Right cardiac atrium (tissue), 5 donors: ENCODE results near the gene SMIM13. TPM values are rescaled to one million over a fixed set of nuclear protein-coding genes. Genes with fewer than 3 reads are reported as not detected.
A peak's percentile ranks its signal among the peaks of the same experiment; 100 is the strongest.
"Not testable (repeated sequence)": the region's sequence is repeated elsewhere in the genome, so short reads cannot be mapped to it uniquely, and the experiment has no call there.

Source experiments
- ATAC-seq, 2 donors: fragments of 200-7000 bp; cut with Tn5 transposase; one replicate each; pipeline versions ENCODE4 v1.8.0 to v1.9.1; 2020; ENCODE audit warnings: moderate library complexity in 2 of 2, mild to moderate bottlenecking in 1 of 2
- DNase-seq, 3 donors: peaks; one replicate each; pipeline ENCODE4 v3.0.0-alpha.2; 2020
- H3K27ac ChIP-seq: one replicate; pipeline ENCODE4 v1.5.1; 2013; ENCODE audit warnings: mild to moderate bottlenecking, low read length, control low read depth, moderate library complexity
- H3K27me3 ChIP-seq: one replicate; pipeline ENCODE4 v1.6.1; 2013; ENCODE audit not compliant: control insufficient read depth, insufficient read depth
- H3K4me1 ChIP-seq: one replicate; pipeline ENCODE4 v1.6.1; 2013; ENCODE audit warnings: low read length; ENCODE audit not compliant: control insufficient read depth, insufficient read depth
- H3K4me3 ChIP-seq: one replicate; pipeline ENCODE4 v1.5.1; 2013; ENCODE audit warnings: low read length, control low read depth
- H3K9me3 ChIP-seq: one replicate; pipeline ENCODE4 v1.6.1; 2013; ENCODE audit warnings: low read length; ENCODE audit not compliant: control insufficient read depth
- WGBS: extraction: QIAGEN DNeasy Blood & Tissue Kit; methylation state at CpG from one replicate; pipeline ENCODE4 v1.1.7; 2013; 5-methylcytosine and 5-hydroxymethylcytosine counted together
- intact Hi-C, 4 donors: fragments of 100-400 bp; cut with DNase I; formaldehyde crosslinking; loops; one replicate each; pipeline versions ENCODE4 v1.11.0 to v1.14.0; 2022 to 2023
- polyA plus RNA-seq: library from polyadenylated mRNA; stranded (reverse); fragments of 200-250 nt; gene quantifications from one replicate; pipeline ENCODE4 v1.2.3, GENCODE V29; 2013
- total RNA-seq, 4 donors: library from RNA; stranded (reverse); fragmentation: NEBNext Ultra II Directional; extraction: Animal tissue kit (Norgen Biotek cat#: 25700); gene quantifications; one replicate each; pipeline ENCODE4 v1.2.1, GENCODE V29; 2021
- donor health status: healthy with polysubstance abuse.
- donor health status: DM: no; HTN: yes; CAD: no.
- donor health status: DM: no; HTN: no; CAD: no.
- donor health status: DM: no; HTN: yes; CAD: no; lungs with severe emphysema.
- donor health status: DM: yes; HTN: yes; CAD: no.

The SMIM13 gene
- total and polyA plus RNA-seq, 5 donors: 8.1 to 14.5 (median 12.6) TPM

DNA sequence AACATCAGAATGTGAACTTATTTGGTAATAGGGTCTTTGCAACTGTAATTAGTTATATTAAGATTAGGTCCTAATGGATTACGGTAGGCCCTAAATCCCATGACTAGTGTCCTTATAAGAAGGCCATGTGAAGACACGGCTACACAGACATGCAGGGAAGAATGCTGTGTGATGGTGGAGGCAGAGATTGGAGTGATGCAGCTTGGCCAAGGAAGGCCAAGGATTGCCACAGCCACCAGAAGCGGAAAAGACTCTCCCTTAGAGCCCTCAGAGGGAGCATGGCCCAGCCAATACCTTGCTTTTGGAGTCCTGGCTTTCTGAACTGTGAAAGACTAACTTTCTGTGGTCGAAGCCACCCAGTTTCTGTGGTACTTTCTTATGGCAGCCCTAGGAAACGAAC lies 9.7 kb upstream of the SMIM13 start:
- H3K4me1 ChIP-seq: no peaks in the 10 kb centered on the region
- no peaks in the 10 kb centered on the region for H3K9me3 ChIP-seq
- ATAC-seq (no peak), DNase-seq (no peak)
- no peaks in the 10 kb centered on the region for H3K27me3 ChIP-seq
- 86% methylated on average over 5 of the region's 5 CpGs for WGBS
- no peak overlapping the region for H3K4me3 ChIP-seq
- no peak overlapping the region for H3K27ac ChIP-seq
- intact Hi-C loops: no loop called here

DNA sequence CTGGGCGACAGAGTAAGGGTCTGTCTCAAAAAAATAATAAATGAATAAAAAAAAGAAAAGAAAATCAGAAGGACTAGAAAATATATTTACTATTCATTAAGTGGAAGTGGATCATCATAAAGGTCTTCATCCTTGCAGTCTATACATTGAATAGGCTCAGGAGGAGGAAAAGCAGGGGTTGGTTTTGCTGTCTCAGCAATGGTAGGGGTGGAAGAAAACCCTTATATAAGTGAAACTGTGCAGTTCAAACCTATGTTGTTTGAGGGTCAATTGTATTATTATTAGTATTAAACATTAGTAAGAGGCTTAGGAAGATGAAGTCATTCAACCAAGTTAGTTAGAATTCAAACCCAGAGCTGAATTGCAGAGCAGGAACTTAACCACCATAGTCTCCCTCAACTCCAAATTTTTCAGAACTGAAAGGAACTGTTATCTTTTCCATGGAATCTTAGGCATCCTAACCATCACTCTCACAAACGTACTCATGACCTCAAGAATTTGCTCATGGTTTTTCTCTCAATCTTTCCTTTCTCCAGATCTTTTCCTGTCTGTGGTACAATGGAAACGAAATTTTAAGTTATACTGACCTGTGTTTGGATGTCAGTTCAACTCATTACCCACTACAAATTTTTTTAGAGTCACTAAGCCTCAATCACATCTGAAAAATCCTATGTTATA lies 7.7 kb upstream of the SMIM13 start:
- H3K9me3 ChIP-seq: no peaks in the 10 kb centered on the region
- no peaks in the 10 kb centered on the region for H3K4me1 ChIP-seq
- ATAC-seq: no peak
- 46% methylated on average over 3 of the region's 3 CpGs for WGBS
- no peak overlapping the region for H3K4me3 ChIP-seq
- H3K27ac ChIP-seq: no peak overlapping the region
- H3K27me3 ChIP-seq: no peaks in the 10 kb centered on the region
- DNase-seq: no peak
- intact Hi-C loops: no loop called here

DNA sequence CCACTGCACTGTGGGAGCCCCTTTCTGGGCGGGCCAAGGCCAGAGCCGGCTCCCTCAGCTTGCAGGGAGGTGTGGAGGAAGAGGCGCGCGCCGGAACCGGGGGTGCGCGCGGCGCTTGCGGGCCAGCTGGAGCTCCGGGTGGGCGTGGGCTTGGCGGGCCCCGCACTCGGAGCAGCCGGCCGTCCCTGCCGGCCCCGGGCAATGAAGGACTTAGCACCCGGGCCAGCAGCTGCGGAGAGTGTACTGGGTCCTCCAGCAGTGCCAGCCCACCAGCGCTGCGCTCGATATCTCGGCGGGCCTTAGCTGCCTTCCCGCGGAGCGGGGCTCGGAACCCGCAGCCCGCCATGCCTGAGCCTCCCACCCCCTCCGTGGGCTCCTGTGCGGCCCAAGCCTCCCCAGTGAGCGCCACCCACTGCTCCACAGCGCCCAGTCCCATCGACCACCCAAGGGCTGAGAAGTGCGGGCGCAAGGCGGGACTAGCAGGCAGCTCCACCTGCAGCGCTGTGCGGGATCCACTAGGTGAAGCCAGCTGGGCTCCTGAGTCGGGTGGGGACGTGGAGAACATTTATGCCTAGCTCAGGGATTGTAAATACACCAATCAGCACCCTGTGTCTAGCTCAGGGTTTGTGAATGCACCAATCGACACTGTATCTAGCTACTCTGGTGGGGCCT lies 6.4 kb upstream of the SMIM13 start:
- H3K9me3 ChIP-seq, H3K4me3 ChIP-seq, ATAC-seq, H3K4me1 ChIP-seq, intact Hi-C loops, H3K27ac ChIP-seq, H3K27me3 ChIP-seq, DNase-seq: not testable (repeated sequence)
- 89% methylated on average over 47 of the region's 47 CpGs for WGBS

DNA sequence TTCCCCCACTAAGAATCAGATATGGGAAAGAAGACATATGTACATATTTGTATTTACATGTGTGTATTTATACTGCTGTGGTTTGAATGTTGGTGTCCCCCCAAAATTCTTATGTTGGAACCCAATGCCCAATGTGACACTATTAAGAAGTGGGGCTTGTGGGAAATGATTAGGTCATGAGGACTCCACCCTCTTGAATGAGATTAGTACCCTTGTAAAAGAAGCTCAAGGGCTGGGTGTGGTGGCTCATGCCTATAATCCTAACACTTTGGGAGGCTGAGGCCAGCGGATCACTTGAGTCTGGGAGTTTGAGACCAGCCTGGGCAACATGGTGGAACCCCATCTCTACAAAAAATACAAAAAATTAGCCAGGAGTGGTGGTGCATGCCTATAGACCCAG lies 3.9 kb upstream of the SMIM13 start:
- no peaks in the 10 kb centered on the region for H3K9me3 ChIP-seq
- no peaks in the 10 kb centered on the region for H3K4me1 ChIP-seq
- intact Hi-C loops: no loop called here
- WGBS: 88% methylated on average over 1 of the region's 1 CpG
- H3K4me3 ChIP-seq: no peak overlapping the region
- no peaks in the 10 kb centered on the region for H3K27me3 ChIP-seq
- H3K27ac ChIP-seq: no peak overlapping the region
- no peak for DNase-seq
- ATAC-seq: no peak

GRCh38 chr6:11091141-11091540 lies 2.5 kb upstream of the SMIM13 start:
- H3K4me1 ChIP-seq, H3K27ac ChIP-seq, H3K4me3 ChIP-seq, H3K27me3 ChIP-seq, ATAC-seq, H3K9me3 ChIP-seq, DNase-seq, intact Hi-C loops: not testable (repeated sequence)
- WGBS: 94% methylated on average over 5 of the region's 5 CpGs

- H3K9me3 ChIP-seq: no peaks in the 10 kb centered on the region
- H3K27me3 ChIP-seq: no peaks in the 10 kb centered on the region
- ATAC-seq (peak; percentile 8 to 19), DNase-seq (no peak)
- peaks cover 2% of the 10 kb centered on the region for H3K4me1 ChIP-seq
- intact Hi-C loops: no loop called here
- peak overlapping the region; percentile 67 for H3K27ac ChIP-seq
- WGBS: 6% methylated on average over 10 of the region's 10 CpGs
- H3K4me3 ChIP-seq: peak overlapping the region; percentile 87
Measured at GRCh38 chr6:11092668-11093375, 812 bp upstream of the SMIM13 start.

DNA sequence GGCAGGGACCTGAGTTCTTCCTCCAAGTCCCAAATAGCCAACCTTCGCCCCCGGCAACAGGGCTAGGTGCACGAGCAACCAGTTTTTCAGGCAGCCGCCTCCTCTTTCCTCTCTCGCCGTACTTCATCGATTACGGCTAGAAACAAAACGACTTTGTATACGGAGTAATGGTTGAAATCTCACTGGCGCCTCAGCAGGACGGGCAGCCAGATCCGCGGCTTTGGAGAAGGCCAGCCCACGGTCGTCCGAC lies 333 bp upstream of the SMIM13 start:
- ATAC-seq (peak; percentile 11 to 12), DNase-seq (no peak)
- Histone ChIP-seq H3K4me3 (peak overlapping the region; percentile 87), H3K4me1 (peaks cover 2% of the 10 kb centered on the region), H3K9me3 (no peaks in the 10 kb centered on the region), H3K27ac (peak overlapping the region; percentile 67), H3K27me3 (no peaks in the 10 kb centered on the region)
- intact Hi-C loops: no loop called here
- under 1% methylated on average over 17 of the region's 17 CpGs for WGBS

DNA sequence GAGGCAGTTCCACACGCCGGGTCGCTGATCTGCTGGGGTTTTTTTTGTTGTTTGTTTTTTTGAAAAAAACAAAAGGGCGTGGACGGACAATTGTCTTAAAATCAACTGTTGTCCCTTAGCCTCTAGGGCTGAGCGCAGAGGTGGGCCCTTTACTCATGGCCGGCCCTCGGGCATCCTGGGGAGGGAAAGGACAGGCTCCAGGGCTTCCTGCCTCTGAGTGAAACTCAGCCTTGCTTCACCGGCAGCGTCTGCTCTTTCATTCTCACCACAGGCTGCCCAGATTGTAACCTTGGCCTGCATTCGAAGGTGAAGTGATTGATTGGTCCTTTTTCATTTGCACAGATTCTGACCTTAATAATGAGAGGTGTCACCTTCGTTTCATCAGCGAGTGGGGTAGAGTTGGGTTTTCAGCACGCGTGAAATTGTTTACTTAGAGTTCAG lies 797 bp downstream of the SMIM13 start:
- no peaks in the 10 kb centered on the region for H3K9me3 ChIP-seq
- peak overlapping the region; percentile 98 for H3K27ac ChIP-seq
- peak in 1 of 2 donors; percentile 39 for ATAC-seq
- H3K27me3 ChIP-seq: no peaks in the 10 kb centered on the region
- DNase-seq: peak in 2 of 3 donors; percentile 40 to 75
- WGBS: under 1% methylated on average over 15 of the region's 15 CpGs
- peaks cover 2% of the 10 kb centered on the region for H3K4me1 ChIP-seq
- intact Hi-C loops: no loop called here
- peak overlapping the region; percentile 87 for H3K4me3 ChIP-seq

DNA sequence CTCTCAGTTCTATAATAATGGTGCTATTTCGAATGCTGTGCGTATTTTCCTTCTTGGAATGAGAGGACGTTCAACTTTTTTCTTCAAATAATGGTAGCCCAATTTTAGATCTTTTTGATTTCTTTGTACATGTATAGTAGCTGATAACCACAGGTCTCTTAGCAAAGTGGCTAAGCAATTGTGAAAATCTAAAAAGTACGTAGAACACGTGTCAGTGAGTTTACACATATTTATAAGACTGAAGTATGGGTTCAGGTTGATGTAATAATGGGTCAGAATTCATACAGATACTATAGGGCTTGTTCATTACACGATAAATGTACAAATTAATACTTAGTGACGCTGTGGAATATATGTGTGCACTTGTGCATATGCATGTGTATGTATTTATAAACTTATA lies 1.3 kb downstream of the SMIM13 start:
- no peaks in the 10 kb centered on the region for H3K9me3 ChIP-seq
- intact Hi-C loops: loop anchor here in 1 of 4 donors (5.0 kb wide), 1 partner anchor 42 kb away; no protein-coding TSS in a partner anchor
- peaks cover 2% of the 10 kb centered on the region for H3K4me1 ChIP-seq
- H3K4me3 ChIP-seq: peak overlapping the region; percentile 87
- DNase-seq (no peak), ATAC-seq (no peak)
- no peaks in the 10 kb centered on the region for H3K27me3 ChIP-seq
- peak overlapping the region; percentile 98 for H3K27ac ChIP-seq
- 35% methylated on average over 7 of the region's 7 CpGs for WGBS

DNA sequence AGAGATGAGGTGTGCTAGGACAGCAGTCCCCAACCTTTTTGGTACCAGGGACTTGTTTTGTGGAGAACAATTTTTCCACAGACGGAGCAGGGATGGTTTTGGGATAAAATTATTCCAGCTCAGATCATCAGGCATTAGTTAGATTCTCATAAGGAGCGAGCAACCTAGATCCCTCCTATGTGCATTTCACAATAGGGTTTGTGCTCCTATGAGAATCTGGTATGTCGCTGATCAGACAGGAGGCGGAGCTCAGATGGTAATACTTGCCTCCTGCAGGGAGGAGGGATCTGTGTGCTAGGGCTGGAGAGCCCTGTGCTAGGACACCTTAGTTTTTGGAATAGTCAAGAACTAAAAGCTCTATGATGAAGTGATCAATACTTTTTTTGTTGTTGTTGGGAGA lies 2.5 kb downstream of the SMIM13 start:
- Histone ChIP-seq H3K4me1 (peaks cover 2% of the 10 kb centered on the region), H3K27ac (no peak overlapping the region), H3K9me3 (no peaks in the 10 kb centered on the region), H3K4me3 (no peak overlapping the region), H3K27me3 (no peaks in the 10 kb centered on the region)
- DNase-seq (no peak), ATAC-seq (no peak)
- WGBS: 84% methylated on average over 4 of the region's 4 CpGs
- intact Hi-C loops: loop anchor here in 1 of 4 donors (5.0 kb wide), 1 partner anchor 41 kb away; no protein-coding TSS in a partner anchor

DNA sequence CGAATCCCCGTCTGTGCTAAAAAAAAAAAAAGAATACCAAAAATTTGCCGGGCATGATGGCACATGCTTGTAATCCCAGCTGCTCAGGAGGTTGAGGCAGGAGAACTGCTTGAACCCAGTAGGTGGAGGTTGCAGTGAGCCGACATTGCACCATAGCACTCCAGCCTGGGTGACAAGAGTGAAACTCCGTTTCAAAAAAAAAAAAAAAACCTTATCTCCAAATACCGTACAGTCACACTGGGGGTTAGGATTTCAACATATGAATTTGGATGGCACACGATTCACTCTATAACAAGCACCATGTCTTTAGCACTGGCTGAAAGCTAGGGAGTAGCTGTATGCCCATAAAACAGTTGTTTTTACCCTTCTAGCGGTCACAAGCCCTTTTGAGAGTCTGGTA lies 3.8 kb downstream of the SMIM13 start:
- H3K4me3 ChIP-seq: no peak overlapping the region
- no peaks in the 10 kb centered on the region for H3K27me3 ChIP-seq
- H3K27ac ChIP-seq: no peak overlapping the region
- ATAC-seq: no peak
- peaks cover 2% of the 10 kb centered on the region for H3K4me1 ChIP-seq
- intact Hi-C loops: loop anchor here in 1 of 4 donors (5.0 kb wide), 1 partner anchor 40 kb away; no protein-coding TSS in a partner anchor
- H3K9me3 ChIP-seq: no peaks in the 10 kb centered on the region
- WGBS: 79% methylated on average over 8 of the region's 8 CpGs
- DNase-seq: no peak
